ENCODE data around the gene PXMP2. TPM values are rescaled to one million over a fixed set of nuclear protein-coding genes. Genes with fewer than 3 reads are reported as not detected.

The PXMP2 gene
- 44.9 and 50.8 TPM in 2 replicates for total RNA-seq

GRCh38 chr12:132687211-132688164 lies at the start of gene PXMP2, which contains the start of gene POLE:
Gene PXMP2 (plus strand): TSS chr12:132687587. CDS start chr12:132687671, 84 bp downstream.
Gene POLE (minus strand): TSS chr12:132687342. CDS start chr12:132687315, 27 bp downstream.

GRCh38 chr12:132710405-132711079 lies 23.2 kb downstream of the PXMP2 start, which contains the start of gene PGAM5:
Gene PGAM5 (plus strand): TSS chr12:132710842. CDS start chr12:132710877, 35 bp downstream.

Other genes starting within 250 kb of the PXMP2 start
- gene FBRSL1, start 197.4 kb upstream of the PXMP2 start, total RNA-seq, result 12.1 and 12.2 TPM in 2 replicates
- 0.50 TPM in 1 of 2 replicates, not detected in the other for gene LRCOL1, start 77.0 kb upstream of the PXMP2 start, total RNA-seq
- not detected in 2 replicates for gene P2RX2, start 68.8 kb upstream of the PXMP2 start, total RNA-seq
- gene POLE, start 245 bp upstream of the PXMP2 start, total RNA-seq, result 22.4 and 25.3 TPM in 2 replicates
- 40.6 and 44.9 TPM in 2 replicates for gene PGAM5, start 23.3 kb downstream of the PXMP2 start, total RNA-seq
- 35.8 and 40.2 TPM in 2 replicates for gene ANKLE2, start 74.2 kb downstream of the PXMP2 start, total RNA-seq
- 60.8 and 63.0 TPM in 2 replicates for gene GOLGA3, start 141.3 kb downstream of the PXMP2 start, total RNA-seq
- 23.7 and 27.4 TPM in 2 replicates for gene CHFR, start 200.0 kb downstream of the PXMP2 start, total RNA-seq

All from bronchus fibroblast of lung (primary cell).